ENCODE measurements around the gene TRAPPC5. TPM values are rescaled to one million over a fixed set of nuclear protein-coding genes. Genes with fewer than 3 reads are reported as not detected.

TRAPPC5 gene
- total RNA-seq, 1 experiment from 2014 or later = 105 TPM

DNA sequence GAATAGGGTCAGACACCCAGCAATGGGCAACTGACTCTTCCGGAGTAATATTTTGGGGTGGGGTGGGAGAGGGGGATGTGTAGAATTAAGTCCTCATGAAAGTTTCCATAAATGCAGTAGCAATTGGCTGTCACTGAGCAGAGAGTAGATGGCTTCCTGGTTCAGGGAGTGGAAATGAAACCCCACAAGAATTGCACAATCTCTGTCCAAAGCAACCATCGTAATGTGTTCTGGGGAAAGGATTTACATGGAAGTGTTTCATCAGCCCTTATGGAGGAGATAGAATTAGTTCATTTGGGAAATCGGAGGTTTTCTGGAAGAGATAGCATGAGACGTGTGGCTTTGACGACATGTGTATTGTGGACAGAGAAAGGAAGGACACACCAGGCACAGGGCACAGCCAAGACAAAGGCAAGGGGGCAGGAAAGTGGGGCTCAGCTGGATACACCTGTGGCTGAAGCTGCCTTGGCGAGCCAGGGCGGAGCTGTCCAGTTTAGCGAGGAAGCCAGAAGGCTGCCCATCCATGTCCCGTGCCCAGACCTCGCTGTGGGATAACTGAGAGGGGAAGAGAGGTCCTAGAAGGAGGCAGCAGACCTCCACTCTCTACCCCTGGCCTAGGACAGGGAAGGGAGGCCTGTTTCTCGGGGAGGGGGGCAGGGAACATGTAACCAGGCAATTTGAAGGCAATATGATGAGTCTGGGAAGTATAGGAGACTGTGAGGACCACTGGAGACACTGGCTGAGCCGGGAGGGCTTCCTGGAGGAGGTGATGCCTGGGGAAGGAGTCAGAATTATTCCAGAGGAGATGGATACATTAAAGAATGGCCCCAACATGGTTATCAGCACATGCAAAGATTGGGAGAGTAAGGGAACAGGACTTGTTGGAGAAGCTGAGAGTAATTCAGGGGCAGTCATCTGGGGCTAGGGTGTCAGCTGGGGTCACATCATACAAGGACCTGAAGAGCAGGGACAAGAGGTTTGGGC is 53.9 kb downstream of the TRAPPC5 start:
- intact Hi-C loops (cut with micrococcal nuclease; ENCODE audit: unreplicated experiment) = no loop called here
- BruUV-seq (replicated peaks) = no TSS peak
- DNase-seq (ENCODE audit: low spot score) = no peak
- no peaks in the 10 kb centered on the region for H3K36me3 ChIP-seq (ENCODE audit: insufficient read depth, low read length, poor library complexity, severe bottlenecking)
- ChIA-PET POLR2A (ENCODE audit: low non-redundant PET) (no interaction called here), CTCF (no interaction called here)
- no peaks in the 10 kb centered on the region for H3K4me1 ChIP-seq (ENCODE audit: insufficient read depth, low read length, poor library complexity, severe bottlenecking)
- H3K9me3 ChIP-seq (ENCODE audit: low read depth, low read length, poor library complexity, severe bottlenecking) = no peaks in the 10 kb centered on the region
- TF ChIP-seq EZH2 (IDR thresholded peaks at IDR 0.05; ENCODE audit: borderline replicate concordance, low read depth, low read length, poor library complexity, severe bottlenecking) = no peak
- TF ChIP-seq, protein P1, sequence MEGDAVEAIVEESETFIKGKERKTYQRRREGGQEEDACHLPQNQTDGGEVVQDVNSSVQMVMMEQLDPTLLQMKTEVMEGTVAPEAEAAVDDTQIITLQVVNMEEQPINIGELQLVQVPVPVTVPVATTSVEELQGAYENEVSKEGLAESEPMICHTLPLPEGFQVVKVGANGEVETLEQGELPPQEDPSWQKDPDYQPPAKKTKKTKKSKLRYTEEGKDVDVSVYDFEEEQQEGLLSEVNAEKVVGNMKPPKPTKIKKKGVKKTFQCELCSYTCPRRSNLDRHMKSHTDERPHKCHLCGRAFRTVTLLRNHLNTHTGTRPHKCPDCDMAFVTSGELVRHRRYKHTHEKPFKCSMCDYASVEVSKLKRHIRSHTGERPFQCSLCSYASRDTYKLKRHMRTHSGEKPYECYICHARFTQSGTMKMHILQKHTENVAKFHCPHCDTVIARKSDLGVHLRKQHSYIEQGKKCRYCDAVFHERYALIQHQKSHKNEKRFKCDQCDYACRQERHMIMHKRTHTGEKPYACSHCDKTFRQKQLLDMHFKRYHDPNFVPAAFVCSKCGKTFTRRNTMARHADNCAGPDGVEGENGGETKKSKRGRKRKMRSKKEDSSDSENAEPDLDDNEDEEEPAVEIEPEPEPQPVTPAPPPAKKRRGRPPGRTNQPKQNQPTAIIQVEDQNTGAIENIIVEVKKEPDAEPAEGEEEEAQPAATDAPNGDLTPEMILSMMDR (conservative IDR thresholded peaks at IDR 0.05; ENCODE audit: low read depth, low read length) = no peak
- H3K27me3 ChIP-seq (replicated peaks; ENCODE audit: insufficient read depth, low read depth, low read length, poor library complexity) = peaks cover 53% of the 10 kb centered on the region
- H3K27ac ChIP-seq (ENCODE audit: low read depth, low read length, poor library complexity, severe bottlenecking) = no peak overlapping the region
- no peak overlapping the region for H3K4me3 ChIP-seq (ENCODE audit: low read depth, low read length, poor library complexity, severe bottlenecking)

DNA sequence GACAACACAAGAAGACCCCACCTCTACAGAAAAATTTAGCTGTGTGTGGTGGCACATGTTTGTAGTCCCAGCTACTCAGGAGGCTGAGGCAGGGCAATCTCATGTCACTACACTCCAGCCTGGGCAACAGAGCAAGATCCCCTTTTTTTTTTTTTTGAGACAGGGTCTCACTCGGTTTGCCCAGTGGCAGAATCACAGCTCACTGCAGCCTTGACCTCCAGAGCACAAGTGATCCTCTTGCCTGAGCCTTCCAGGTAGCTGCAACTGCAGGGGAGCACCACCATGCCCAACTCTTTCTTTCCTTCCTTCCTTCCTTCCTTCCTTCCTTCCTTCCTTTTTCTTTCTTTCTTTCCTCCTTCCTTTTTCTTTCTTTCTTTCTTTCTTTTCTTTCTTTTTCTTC is 55.5 kb downstream of the TRAPPC5 start:
- intact Hi-C loops (cut with micrococcal nuclease; ENCODE audit: unreplicated experiment) = no loop called here
- ChIA-PET CTCF (no interaction called here), POLR2A (ENCODE audit: low non-redundant PET) (no interaction called here)
- Histone ChIP-seq H3K4me1 (ENCODE audit: insufficient read depth, low read length, poor library complexity, severe bottlenecking) (no peaks in the 10 kb centered on the region), H3K27ac (ENCODE audit: low read depth, low read length, poor library complexity, severe bottlenecking) (no peak overlapping the region), H3K9me3 (ENCODE audit: low read depth, low read length, poor library complexity, severe bottlenecking) (no peaks in the 10 kb centered on the region), H3K36me3 (ENCODE audit: insufficient read depth, low read length, poor library complexity, severe bottlenecking) (no peaks in the 10 kb centered on the region), H3K27me3 (replicated peaks; ENCODE audit: insufficient read depth, low read depth, low read length, poor library complexity) (peaks cover 52% of the 10 kb centered on the region), H3K4me3 (ENCODE audit: low read depth, low read length, poor library complexity, severe bottlenecking) (no peak overlapping the region)
- DNase-seq (ENCODE audit: low spot score) = no peak
- no peak for TF ChIP-seq EZH2 (IDR thresholded peaks at IDR 0.05; ENCODE audit: borderline replicate concordance, low read depth, low read length, poor library complexity, severe bottlenecking)
- TF ChIP-seq, protein P1 (conservative IDR thresholded peaks at IDR 0.05; ENCODE audit: low read depth, low read length) = no peak
- no TSS peak for BruUV-seq (replicated peaks)

GRCh38 chr19:7737215-7737614 is 56.6 kb downstream of the TRAPPC5 start:
- intact Hi-C loops (cut with micrococcal nuclease; ENCODE audit: unreplicated experiment) = no loop called here
- no peak overlapping the region for H3K4me3 ChIP-seq (ENCODE audit: low read depth, low read length, poor library complexity, severe bottlenecking)
- peaks cover 47% of the 10 kb centered on the region for H3K27me3 ChIP-seq (replicated peaks; ENCODE audit: insufficient read depth, low read depth, low read length, poor library complexity)
- POLR2A ChIA-PET (ENCODE audit: low non-redundant PET) = no interaction called here
- BruUV-seq (replicated peaks) = no TSS peak
- CTCF ChIA-PET = no interaction called here
- no peaks in the 10 kb centered on the region for H3K4me1 ChIP-seq (ENCODE audit: insufficient read depth, low read length, poor library complexity, severe bottlenecking)
- DNase-seq (ENCODE audit: low spot score) = no peak
- H3K27ac ChIP-seq (ENCODE audit: low read depth, low read length, poor library complexity, severe bottlenecking) = no peak overlapping the region
- TF ChIP-seq, protein P1 (conservative IDR thresholded peaks at IDR 0.05; ENCODE audit: low read depth, low read length) = no peak
- no peak for TF ChIP-seq EZH2 (IDR thresholded peaks at IDR 0.05; ENCODE audit: borderline replicate concordance, low read depth, low read length, poor library complexity, severe bottlenecking)
- no peaks in the 10 kb centered on the region for H3K36me3 ChIP-seq (ENCODE audit: insufficient read depth, low read length, poor library complexity, severe bottlenecking)
- no peaks in the 10 kb centered on the region for H3K9me3 ChIP-seq (ENCODE audit: low read depth, low read length, poor library complexity, severe bottlenecking)

Other genes starting within 250 kb of the TRAPPC5 start
- gene PEX11G, start 191.8 kb upstream of the TRAPPC5 start, total RNA-seq (2021) = 1.1 and 1.9 TPM in 2 replicates
- gene ZNF358, start 164.7 kb upstream of the TRAPPC5 start, total RNA-seq (2021) = 44.1 and 48.2 TPM in 2 replicates
- 25.7 and 28.4 TPM in 2 replicates for gene MCOLN1, start 158.2 kb upstream of the TRAPPC5 start, total RNA-seq (2021)
- gene PNPLA6, start 145.1 kb upstream of the TRAPPC5 start, total RNA-seq (2021) = 70.4 and 73.9 TPM in 2 replicates
- gene CAMSAP3, start 85.0 kb upstream of the TRAPPC5 start, total RNA-seq (2021) = 1.2 and 3.4 TPM in 2 replicates
- gene XAB2, start 51.3 kb upstream of the TRAPPC5 start, total RNA-seq (2021) = 46.8 and 50.4 TPM in 2 replicates
- gene PET100, start 51.0 kb upstream of the TRAPPC5 start, total RNA-seq (2021) = 129 and 130 TPM in 2 replicates
- not detected in 2 replicates for gene PCP2, start 47.1 kb upstream of the TRAPPC5 start, total RNA-seq (2021)
- 49.8 and 60.0 TPM in 2 replicates for gene STXBP2, start 43.7 kb upstream of the TRAPPC5 start, total RNA-seq (2021)
- gene RETN, start 11.8 kb upstream of the TRAPPC5 start, total RNA-seq (2021) = not detected in 2 replicates
- gene MCEMP1, start 3.7 kb upstream of the TRAPPC5 start, total RNA-seq (2021) = 4.0 and 4.1 TPM in 2 replicates
- not detected in 2 replicates for gene FCER2, start 21.3 kb downstream of the TRAPPC5 start, total RNA-seq (2021)
- not detected in 2 replicates for gene CLEC4G, start 51.3 kb downstream of the TRAPPC5 start, total RNA-seq (2021)
- gene CD209, start 66.7 kb downstream of the TRAPPC5 start, total RNA-seq (2021) = not detected in 2 replicates
- gene CLEC4M, start 82.4 kb downstream of the TRAPPC5 start, total RNA-seq (2021) = not detected in 2 replicates
- 4.8 and 8.8 TPM in 2 replicates for gene EVI5L, start 149.4 kb downstream of the TRAPPC5 start, total RNA-seq (2021)
- 3.3 and 4.9 TPM in 2 replicates for gene PRR36, start 193.6 kb downstream of the TRAPPC5 start, total RNA-seq (2021)
- 0.77 and 0.79 TPM in 2 replicates for gene LRRC8E, start 207.7 kb downstream of the TRAPPC5 start, total RNA-seq (2021)
- 46.1 and 46.7 TPM in 2 replicates for gene MAP2K7, start 223.0 kb downstream of the TRAPPC5 start, total RNA-seq (2021)
- 1.4 and 1.6 TPM in 2 replicates for gene TGFBR3L, start 234.0 kb downstream of the TRAPPC5 start, total RNA-seq (2021)
- 30.2 and 34.4 TPM in 2 replicates for gene SNAPC2, start 239.5 kb downstream of the TRAPPC5 start, total RNA-seq (2021)
- 71.7 and 85.5 TPM in 2 replicates for gene CTXN1, start 245.3 kb downstream of the TRAPPC5 start, total RNA-seq (2021)

All from A673 (cell line).